GM12878 (cell line): ENCODE data around the gene GALNT18. TPM values are rescaled to one million over a fixed set of nuclear protein-coding genes. Genes with fewer than 3 reads are reported as not detected.

Experiments
- ATAC-seq: fragments of 200-7000 bp; cut with Tn5 transposase; 3 replicates; pipeline ENCODE4 v1.9.1; 2020; ENCODE audit warnings: mild to moderate bottlenecking, moderate library complexity
- BruUV-seq: library from RNA; stranded (reverse); fragments of 400-500 nt; replicated peaks from 2 replicates; lab custom pipeline; 2021; lab: Mats Ljungman, UMichigan
- CTCF ChIA-PET: fragments of 300-600 bp; sonication (Branson Sonifier 250); formaldehyde crosslinking; extraction: SDS; loops from one replicate; lab custom pipeline; 2021; ENCODE audit warnings: inconsistent platforms; lab: Yijun Ruan, JAX
- POLR2A ChIA-PET: fragments of 350-600 bp; formaldehyde crosslinking; extraction: SDS; loops from one replicate; lab custom pipeline; 2021; ENCODE audit warnings: inconsistent platforms; lab: Charles Lee
- RAD21 ChIA-PET: fragments of 300-600 bp; sonication (Branson Sonifier 250); formaldehyde crosslinking; loops from one replicate; lab custom pipeline; 2023; ENCODE audit warnings: antibody characterized with exemption; ENCODE audit not compliant: unreplicated experiment; lab: Charles Lee
- SMC1A ChIA-PET: fragments of 300-600 bp; sonication (Branson Sonifier 250); formaldehyde crosslinking; loops from one replicate; lab custom pipeline; 2023; ENCODE audit not compliant: unreplicated experiment, uncharacterized antibody; lab: Charles Lee
- DNase-seq: peaks from one replicate; pipeline ENCODE4 v3.0.0-alpha.2; 2011; ENCODE audit warnings: low read depth, low spot score
- FAIRE-seq: peaks from 3 replicates; lab custom pipeline; 2011; peaks lifted over from hg19 to GRCh38; lab: Jason Lieb, UNC
- H2AFZ ChIP-seq: 2 replicates; pipeline ENCODE4 v1.6.0; 2011; ENCODE audit warnings: low read depth, low read length, control low read depth; ENCODE audit not compliant: control insufficient read depth
- H3K27ac ChIP-seq: 2 replicates; pipeline ENCODE4 v1.5.1; 2011; ENCODE audit warnings: control low read depth; ENCODE audit not compliant: control insufficient read depth, insufficient read depth
- H3K27me3 ChIP-seq, 2 experiments: replicated peaks in 1 of 2; 2 replicates each; pipeline versions ENCODE4 v1.6.0 to v1.6.1; 2011; ENCODE audit warnings: low read length in 1 of 2; ENCODE audit not compliant: control insufficient read depth in 2 of 2, insufficient read depth in 2 of 2
- H3K36me3 ChIP-seq, 2 experiments: 2 replicates each; pipeline ENCODE4 v1.5.1; 2011; ENCODE audit warnings: low read length in 1 of 2; ENCODE audit not compliant: control insufficient read depth in 2 of 2, insufficient read depth in 2 of 2
- H3K4me1 ChIP-seq: 2 replicates; pipeline ENCODE4 v1.6.1; 2011; ENCODE audit warnings: mild to moderate bottlenecking, low read length, moderate library complexity, mixed read lengths; ENCODE audit not compliant: control insufficient read depth, insufficient read depth
- H3K4me2 ChIP-seq: 2 replicates; pipeline ENCODE4 v1.6.0; 2011; ENCODE audit warnings: control low read depth; ENCODE audit not compliant: control insufficient read depth, insufficient read depth
- H3K4me3 ChIP-seq: fragments of 200-600 bp; sonication (generic); 2 replicates; pipeline ENCODE4 v1.5.1; 2016
- H3K79me2 ChIP-seq: 2 replicates; pipeline ENCODE4 v1.6.0; 2011; ENCODE audit warnings: low read length; ENCODE audit not compliant: control insufficient read depth, insufficient read depth
- H3K9ac ChIP-seq: 2 replicates; pipeline ENCODE4 v1.8.0; 2011; ENCODE audit warnings: low read length, control low read depth, mixed read lengths; ENCODE audit not compliant: control insufficient read depth, insufficient read depth
- H3K9me3 ChIP-seq: replicated peaks from 3 replicates; pipeline ENCODE4 v1.5.1; 2011; ENCODE audit warnings: mild to moderate bottlenecking, low read length; ENCODE audit not compliant: control insufficient read depth, insufficient read depth
- H4K20me1 ChIP-seq: 2 replicates; pipeline ENCODE4 v1.6.0; 2011; ENCODE audit not compliant: control insufficient read depth, insufficient read depth
- ATF3 ChIP-seq: IDR thresholded peaks from 2 replicates; pipeline ENCODE4 v1.6.1; 2011; ENCODE audit warnings: low read depth, mild to moderate bottlenecking, low read length, moderate library complexity, borderline replicate concordance; ENCODE audit errors: extremely low read depth
- CREM ChIP-seq: IDR thresholded peaks from 2 replicates; pipeline ENCODE4 v1.6.1; 2014; ENCODE audit warnings: antibody characterized with exemption, low read depth
- E2F8 ChIP-seq: fragments of 450-650 bp; IDR thresholded peaks from 2 replicates; pipeline ENCODE4 v1.6.1; 2018; ENCODE audit warnings: mild to moderate bottlenecking, low read depth, moderate library complexity; ENCODE audit not compliant: partially characterized antibody
- GATAD2B ChIP-seq: fragments of 450-650 bp; conservative IDR thresholded peaks from 2 replicates; pipeline ENCODE4 v1.6.1; 2017; ENCODE audit warnings: low read depth, mild to moderate bottlenecking, moderate library complexity
- HDGF ChIP-seq: fragments of 450-650 bp; IDR thresholded peaks from 2 replicates; pipeline ENCODE4 v1.6.1; 2016; ENCODE audit warnings: antibody characterized with exemption
- MYB ChIP-seq: fragments of 150-350 bp; IDR thresholded peaks from 2 replicates; pipeline ENCODE4 v1.6.1; 2014; ENCODE audit warnings: mild to moderate bottlenecking, low read depth, low read length, borderline replicate concordance
- NFXL1 ChIP-seq: fragments of 450-650 bp; IDR thresholded peaks from 2 replicates; pipeline ENCODE4 v1.6.1; 2017; ENCODE audit warnings: antibody characterized with exemption, mild to moderate bottlenecking, borderline replicate concordance
- NFYA ChIP-seq: IDR thresholded peaks from 2 replicates; pipeline ENCODE4 v1.6.1; 2011; ENCODE audit warnings: low read depth, mild to moderate bottlenecking, low read length, improper control_type of control experiment, borderline replicate concordance
- NFYB ChIP-seq: IDR thresholded peaks from 2 replicates; pipeline ENCODE4 v1.6.1; 2011; ENCODE audit warnings: low read depth, mild to moderate bottlenecking, low read length, improper control_type of control experiment, moderate library complexity; ENCODE audit not compliant: insufficient read depth
- POLR2AphosphoS5 ChIP-seq: IDR thresholded peaks from 2 replicates; pipeline ENCODE4 v1.6.1; 2011; ENCODE audit warnings: mild to moderate bottlenecking, low read length, inconsistent platforms
- RCOR1 ChIP-seq: conservative IDR thresholded peaks from 2 replicates; pipeline ENCODE4 v1.6.1; 2012; ENCODE audit warnings: low read depth, low read length, improper control_type of control experiment
- USF2 ChIP-seq: IDR thresholded peaks from 2 replicates; pipeline ENCODE4 v1.6.1; 2011; ENCODE audit warnings: low read depth, low read length, improper control_type of control experiment, borderline replicate concordance
- ZNF207 ChIP-seq: fragments of 450-650 bp; IDR thresholded peaks from 2 replicates; pipeline ENCODE4 v1.6.1; 2014; ENCODE audit warnings: antibody characterized with exemption, mild to moderate bottlenecking, borderline replicate concordance
- ZNF24 ChIP-seq: fragments of 450-650 bp; IDR thresholded peaks from 2 replicates; pipeline ENCODE4 v1.6.1; 2017; ENCODE audit warnings: antibody characterized with exemption, mild to moderate bottlenecking
- WGBS: methylation state at CpG from one replicate; pipeline ENCODE4 v1.1.6; 2016; ENCODE audit warnings: low lambda C conversion rate; ENCODE audit not compliant: insufficient replicate concordance, insufficient coverage; ENCODE audit errors: missing lambda C conversion rate; 5-methylcytosine and 5-hydroxymethylcytosine counted together
- in situ Hi-C: fragments of 300-500 bp; cut with MboI; formaldehyde crosslinking; loops from 9 replicates; pipeline ENCODE4 v1.14.3; 2018; ENCODE audit warnings: mixed read lengths
- intact Hi-C: fragments of 100-400 bp; cut with micrococcal nuclease; formaldehyde crosslinking; loops from one replicate; pipeline ENCODE4 v1.14.2; 2022; ENCODE audit not compliant: unreplicated experiment
- polyA plus RNA-seq, 11 experiments: library from polyadenylated mRNA; depleted of rRNA in 4 of 11; unstranded in 6 of 11; stranded (reverse) in 5 of 11; fragments of >200 nt; fragmentation: Nextera tagmentation in 4 of 11; fragmentation: Illumina TruSeq in 1 of 11; extraction: Ambion mirVana in 4 of 11; extraction: Trizol in 1 of 11; gene quantifications; 1 replicate in 1 of 11; 2 replicates in 10 of 11; pipeline versions ENCODE4 v1.2.1 to v1.2.3, GENCODE V29; 2011 to 2016; ENCODE audit warnings: inconsistent platforms in 2 of 11, missing spikeins in 2 of 11, low read depth in 1 of 11
- total RNA-seq, 4 experiments: library from RNA; depleted of rRNA in 3 of 4; stranded (reverse); fragments of >200 nt in 3 of 4; fragmentation: Illumina TruSeq in 1 of 4; extraction: Trizol in 1 of 4; gene quantifications; 2 replicates each; pipeline versions ENCODE4 v1.2.1 to v1.2.3, GENCODE V29; 2013 to 2021
- TF ChIP-seq, protein P1 (sequence below): fragments of 450-650 bp; IDR thresholded peaks from 2 replicates; pipeline ENCODE4 v1.6.1; 2017; ENCODE audit warnings: mild to moderate bottlenecking, moderate library complexity

Gene GALNT18
- total and polyA plus RNA-seq, 10 of the 15 experiments (the other 5 are each of a cell fraction or from before 2014, with no cell fraction given), result 1.2 to 14.2 (median 6.3) TPM

DNA sequence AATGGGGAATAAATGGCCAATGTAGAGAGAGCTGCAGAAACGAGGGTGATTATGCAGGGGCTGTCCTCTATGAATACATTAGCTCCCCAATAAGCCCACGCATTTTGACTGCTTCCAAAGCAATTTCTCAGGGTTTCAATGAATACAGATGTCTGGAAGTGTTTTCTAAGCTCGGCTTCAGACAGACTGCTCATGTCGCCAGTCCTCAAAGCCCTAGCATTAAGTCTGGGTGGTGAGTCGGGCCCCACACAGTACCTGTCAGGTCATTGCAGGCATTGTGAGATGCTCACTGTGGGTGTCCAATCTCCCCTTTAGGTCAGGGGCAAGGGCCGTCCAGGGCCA, 250.9 kb downstream of the GALNT18 start:
- CTCF ChIA-PET, result interaction anchor here (0.9 kb wide), 1 partner anchor 133 kb away, joined by 4 read pairs; no protein-coding TSS in a partner anchor
- no peaks in the 10 kb centered on the region for H4K20me1 ChIP-seq
- DNase-seq, result no peak
- H3K4me3 ChIP-seq, result no peak overlapping the region
- H3K27ac ChIP-seq, result no peak overlapping the region
- H3K9ac ChIP-seq, result no peak overlapping the region
- H3K9me3 ChIP-seq, result peaks cover 3% of the 10 kb centered on the region; the same call in 2 of the 3 replicates
- BruUV-seq, result no TSS peak
- H3K4me1 ChIP-seq, result no peaks in the 10 kb centered on the region
- RAD21 ChIA-PET, result interaction anchor here (1.1 kb wide), 1 partner anchor 10 kb away, joined by 3 read pairs; no protein-coding TSS in a partner anchor
- FAIRE-seq, result no peak
- no peaks in the 10 kb centered on the region for H3K27me3 ChIP-seq
- no peak overlapping the region for H2AFZ ChIP-seq
- no peak for TF ChIP-seq CREM
- no peak for TF ChIP-seq RCOR1
- TF ChIP-seq ATF3, result no peak
- no peak for TF ChIP-seq POLR2AphosphoS5
- no peak for TF ChIP-seq NFYB
- TF ChIP-seq ZNF24, result no peak
- no peak for TF ChIP-seq USF2
- TF ChIP-seq HDGF, result no peak
- TF ChIP-seq NFXL1, result no peak
- no peak for TF ChIP-seq GATAD2B
- no peak for TF ChIP-seq ZNF207
- TF ChIP-seq, protein P1, sequence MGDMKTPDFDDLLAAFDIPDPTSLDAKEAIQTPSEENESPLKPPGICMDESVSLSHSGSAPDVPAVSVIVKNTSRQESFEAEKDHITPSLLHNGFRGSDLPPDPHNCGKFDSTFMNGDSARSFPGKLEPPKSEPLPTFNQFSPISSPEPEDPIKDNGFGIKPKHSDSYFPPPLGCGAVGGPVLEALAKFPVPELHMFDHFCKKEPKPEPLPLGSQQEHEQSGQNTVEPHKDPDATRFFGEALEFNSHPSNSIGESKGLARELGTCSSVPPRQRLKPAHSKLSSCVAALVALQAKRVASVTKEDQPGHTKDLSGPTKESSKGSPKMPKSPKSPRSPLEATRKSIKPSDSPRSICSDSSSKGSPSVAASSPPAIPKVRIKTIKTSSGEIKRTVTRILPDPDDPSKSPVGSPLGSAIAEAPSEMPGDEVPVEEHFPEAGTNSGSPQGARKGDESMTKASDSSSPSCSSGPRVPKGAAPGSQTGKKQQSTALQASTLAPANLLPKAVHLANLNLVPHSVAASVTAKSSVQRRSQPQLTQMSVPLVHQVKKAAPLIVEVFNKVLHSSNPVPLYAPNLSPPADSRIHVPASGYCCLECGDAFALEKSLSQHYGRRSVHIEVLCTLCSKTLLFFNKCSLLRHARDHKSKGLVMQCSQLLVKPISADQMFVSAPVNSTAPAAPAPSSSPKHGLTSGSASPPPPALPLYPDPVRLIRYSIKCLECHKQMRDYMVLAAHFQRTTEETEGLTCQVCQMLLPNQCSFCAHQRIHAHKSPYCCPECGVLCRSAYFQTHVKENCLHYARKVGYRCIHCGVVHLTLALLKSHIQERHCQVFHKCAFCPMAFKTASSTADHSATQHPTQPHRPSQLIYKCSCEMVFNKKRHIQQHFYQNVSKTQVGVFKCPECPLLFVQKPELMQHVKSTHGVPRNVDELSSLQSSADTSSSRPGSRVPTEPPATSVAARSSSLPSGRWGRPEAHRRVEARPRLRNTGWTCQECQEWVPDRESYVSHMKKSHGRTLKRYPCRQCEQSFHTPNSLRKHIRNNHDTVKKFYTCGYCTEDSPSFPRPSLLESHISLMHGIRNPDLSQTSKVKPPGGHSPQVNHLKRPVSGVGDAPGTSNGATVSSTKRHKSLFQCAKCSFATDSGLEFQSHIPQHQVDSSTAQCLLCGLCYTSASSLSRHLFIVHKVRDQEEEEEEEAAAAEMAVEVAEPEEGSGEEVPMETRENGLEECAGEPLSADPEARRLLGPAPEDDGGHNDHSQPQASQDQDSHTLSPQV, result no peak
- no peak for TF ChIP-seq NFYA
- no peak for TF ChIP-seq MYB
- TF ChIP-seq E2F8, result no peak
- intact Hi-C loops, result no loop called here
- POLR2A ChIA-PET, result no interaction called here
- no peaks in the 10 kb centered on the region for H3K79me2 ChIP-seq
- peaks cover 3% of the 10 kb centered on the region in 2 experiments; a peak in 2 of 4 replicates for H3K36me3 ChIP-seq
- no peak for ATAC-seq
- SMC1A ChIA-PET, result interaction anchor here (1.0 kb wide), 1 partner anchor 11 kb away, joined by 3 read pairs; no protein-coding TSS in a partner anchor
- in situ Hi-C loops, result no loop called here
- WGBS, result 47% methylated on average over 6 of the region's 6 CpGs
- H3K4me2 ChIP-seq, result no peak overlapping the region
